H9 (cell line): ENCODE measurements around the gene MT2A. TPM values are rescaled to one million over a fixed set of nuclear protein-coding genes. Genes with fewer than 3 reads are reported as not detected.

Experiments
- DNase-seq: peaks from one replicate; pipeline ENCODE4 v3.0.0-alpha.2; 2017
- H2AFZ ChIP-seq: one replicate; pipeline ENCODE4 v1.6.1; 2013; ENCODE audit warnings: mild to moderate bottlenecking, low read length, control low read depth, moderate library complexity
- H2AK5ac ChIP-seq: 2 replicates; pipeline ENCODE4 v1.6.1; 2013; ENCODE audit warnings: low read length, control low read depth, mixed read lengths; ENCODE audit not compliant: insufficient read length
- H2BK120ac ChIP-seq: one replicate; pipeline ENCODE4 v1.6.1; 2013; ENCODE audit warnings: low read depth, mild to moderate bottlenecking, low read length, control low read depth, inconsistent platforms; ENCODE audit not compliant: poor library complexity, severe bottlenecking
- H2BK12ac ChIP-seq: 2 replicates; pipeline ENCODE4 v1.6.1; 2013; ENCODE audit warnings: low read length, control low read depth, mixed read lengths, low read depth; ENCODE audit not compliant: insufficient read length
- H2BK15ac ChIP-seq: 2 replicates; pipeline ENCODE4 v1.6.1; 2013; ENCODE audit warnings: low read depth, low read length, control low read depth
- H2BK20ac ChIP-seq: one replicate; pipeline ENCODE4 v1.6.1; 2013; ENCODE audit warnings: low read depth, mild to moderate bottlenecking, low read length, control low read depth, inconsistent platforms; ENCODE audit not compliant: poor library complexity, severe bottlenecking
- H2BK5ac ChIP-seq: 2 replicates; pipeline ENCODE4 v1.6.1; 2013; ENCODE audit warnings: low read length, control low read depth, mixed read lengths; ENCODE audit not compliant: insufficient read length
- H3K14ac ChIP-seq: 2 replicates; pipeline ENCODE4 v1.6.1; 2013; ENCODE audit warnings: low read length, control low read depth; ENCODE audit not compliant: insufficient read depth
- H3K18ac ChIP-seq: 2 replicates; pipeline ENCODE4 v1.6.1; 2013; ENCODE audit warnings: low read depth, mild to moderate bottlenecking, mixed read lengths, low read length, control low read depth; ENCODE audit not compliant: insufficient read length
- H3K23ac ChIP-seq: 2 replicates; pipeline ENCODE4 v1.6.1; 2013; ENCODE audit warnings: low read length, control low read depth, mixed read lengths, low read depth; ENCODE audit not compliant: insufficient read length
- H3K23me2 ChIP-seq: 2 replicates; pipeline ENCODE4 v1.6.1; 2013; ENCODE audit warnings: low read depth, mild to moderate bottlenecking, mixed read lengths, low read length, control low read depth; ENCODE audit not compliant: insufficient read length, poor library complexity, severe bottlenecking
- H3K27ac ChIP-seq: 2 replicates; pipeline ENCODE4 v1.5.1; 2013; ENCODE audit warnings: low read length, control low read depth, mixed read lengths, low read depth; ENCODE audit not compliant: insufficient read length
- H3K27me3 ChIP-seq: 2 replicates; pipeline ENCODE4 v1.6.1; 2013; ENCODE audit warnings: low read length, control low read depth, inconsistent platforms; ENCODE audit not compliant: insufficient read depth
- H3K4ac ChIP-seq: 2 replicates; pipeline ENCODE4 v1.6.1; 2013; ENCODE audit warnings: low read depth, mild to moderate bottlenecking, control low read depth, inconsistent platforms, low read length, moderate library complexity
- H3K4me1 ChIP-seq: 2 replicates; pipeline ENCODE4 v1.6.1; 2013; ENCODE audit warnings: low read length, control low read depth, inconsistent platforms; ENCODE audit not compliant: insufficient read depth
- H3K4me2 ChIP-seq: 2 replicates; pipeline ENCODE4 v1.6.1; 2013; ENCODE audit warnings: low read length, control low read depth, mixed read lengths; ENCODE audit not compliant: insufficient read length, insufficient read depth
- H3K56ac ChIP-seq: 2 replicates; pipeline ENCODE4 v1.6.1; 2013; ENCODE audit warnings: low read depth, mild to moderate bottlenecking, mixed read lengths, low read length, control low read depth; ENCODE audit not compliant: insufficient read length
- H3K79me1 ChIP-seq: 2 replicates; pipeline ENCODE4 v1.6.1; 2013; ENCODE audit warnings: low read depth, mild to moderate bottlenecking, moderate library complexity, low read length, control low read depth, inconsistent platforms; ENCODE audit not compliant: insufficient read depth, poor library complexity, severe bottlenecking
- H3K79me2 ChIP-seq: 2 replicates; pipeline ENCODE4 v1.6.1; 2013; ENCODE audit warnings: low read length, control low read depth, inconsistent platforms; ENCODE audit not compliant: insufficient read depth
- H3K9ac ChIP-seq: 2 replicates; pipeline ENCODE4 v1.6.1; 2013; ENCODE audit warnings: low read length, control low read depth, mixed read lengths; ENCODE audit not compliant: insufficient read length; ENCODE audit errors: extremely low read depth
- H3K9me3 ChIP-seq: one replicate; pipeline ENCODE4 v1.6.1; 2013; ENCODE audit warnings: low read depth, low read length, inconsistent platforms; ENCODE audit not compliant: control insufficient read depth
- H3T11ph ChIP-seq: one replicate; pipeline ENCODE4 v1.6.1; 2013; ENCODE audit warnings: mild to moderate bottlenecking, low read length, control low read depth, inconsistent platforms
- H4K20me1 ChIP-seq: one replicate; pipeline ENCODE4 v1.6.1; 2013; ENCODE audit not compliant: control insufficient read depth, insufficient read length, insufficient read depth
- H4K5ac ChIP-seq: 2 replicates; pipeline ENCODE4 v1.6.1; 2013; ENCODE audit warnings: low read depth, mild to moderate bottlenecking, mixed read lengths, low read length, control low read depth; ENCODE audit not compliant: insufficient read length
- H4K8ac ChIP-seq: replicated peaks from 2 replicates; pipeline ENCODE4 v1.6.1; 2013; ENCODE audit warnings: low read length, control low read depth, mixed read lengths, low read depth; ENCODE audit not compliant: insufficient read length
- H4K91ac ChIP-seq: 2 replicates; pipeline ENCODE4 v1.6.1; 2013; ENCODE audit warnings: low read depth, mild to moderate bottlenecking, moderate library complexity, mixed read lengths, low read length, control low read depth; ENCODE audit not compliant: insufficient read length
- H3K27ac Mint-ChIP-seq, 3 experiments: 2 replicates in 2 of 3; 3 replicates in 1 of 3; pipeline ENCODE4 v1.8.0; 2020 to 2021; ENCODE audit warnings: mixed read lengths in 3 of 3, mild to moderate bottlenecking in 1 of 3, moderate library complexity in 1 of 3
- H3K27me3 Mint-ChIP-seq: 2 replicates; pipeline ENCODE4 v1.8.0; 2021; ENCODE audit warnings: low read depth, mild to moderate bottlenecking, moderate library complexity, mixed read lengths
- H3K36me3 Mint-ChIP-seq, 3 experiments: 2 replicates in 2 of 3; 3 replicates in 1 of 3; pipeline ENCODE4 v1.8.0; 2020 to 2021; ENCODE audit warnings: low read depth in 3 of 3, mixed read lengths in 3 of 3; ENCODE audit not compliant: insufficient read depth in 1 of 3
- H3K4me1 Mint-ChIP-seq, 2 experiments: 2 replicates each; pipeline ENCODE4 v1.8.0; 2020; ENCODE audit warnings: mixed read lengths in 2 of 2
- H3K4me3 Mint-ChIP-seq, 2 experiments: 2 replicates in 1 of 2; 3 replicates in 1 of 2; pipeline ENCODE4 v1.8.0; 2020 to 2021; ENCODE audit warnings: mild to moderate bottlenecking in 2 of 2, mixed read lengths in 2 of 2, moderate library complexity in 1 of 2
- H3K9me3 Mint-ChIP-seq, 2 experiments: 2 replicates in 1 of 2; 3 replicates in 1 of 2; pipeline ENCODE4 v1.8.0; 2020; ENCODE audit warnings: mild to moderate bottlenecking in 2 of 2, mixed read lengths in 2 of 2, moderate library complexity in 1 of 2
- WGBS: extraction: QIAGEN DNeasy Blood & Tissue Kit; methylation state at CpG from one replicate; pipeline ENCODE4 v1.1.7; 2013; ENCODE audit warnings: missing lambda C conversion rate, low lambda C conversion rate, mixed read lengths; ENCODE audit not compliant: insufficient read length; ENCODE audit errors: extremely low coverage; 5-methylcytosine and 5-hydroxymethylcytosine counted together
- total RNA-seq: library from RNA; stranded (reverse); gene quantifications from 2 replicates; pipeline ENCODE4 v1.2.1, GENCODE V29; 2021
- TF ChIP-seq, protein P1 (sequence below): fragments of 200-600 bp; sonication (generic); conservative IDR thresholded peaks from 3 replicates; pipeline ENCODE4 v1.8.0; 2021; ENCODE audit warnings: antibody characterized with exemption, mild to moderate bottlenecking

The MT2A gene
- total RNA-seq, 1 experiment from 2014 or later = 63.1 TPM

DNA sequence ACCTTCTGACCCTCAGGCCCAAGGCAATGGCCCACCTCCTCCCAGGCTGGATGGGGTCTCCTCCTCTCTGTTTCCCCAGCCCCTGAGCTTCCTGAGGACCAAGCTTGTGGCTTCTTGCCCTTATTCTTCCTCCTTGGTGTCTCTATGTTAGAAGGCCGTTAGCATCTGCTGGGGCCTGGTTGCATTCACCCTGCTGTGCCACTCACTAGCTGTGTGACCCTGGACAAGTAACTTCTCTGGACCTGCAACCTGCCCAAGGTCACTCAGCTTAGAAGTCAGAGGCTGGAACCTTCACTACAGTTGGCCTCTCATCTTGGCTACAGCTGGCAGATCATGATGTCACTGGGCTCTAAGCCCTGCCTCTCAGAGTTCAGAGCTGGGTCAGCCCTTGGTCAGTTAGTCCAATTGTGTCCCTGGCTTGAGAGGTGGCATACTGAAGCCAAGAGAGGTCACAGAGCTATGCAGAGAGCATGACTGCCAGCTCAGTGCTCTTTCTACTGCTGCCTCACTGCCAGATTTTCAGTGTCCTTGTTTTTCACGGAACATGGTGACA, 3.0 kb downstream of the MT2A start:
- WGBS = no CpG with 5 or more reads among the region's 2 CpGs
- H3K4me2 ChIP-seq = no peak overlapping the region
- H3K14ac ChIP-seq = no peak overlapping the region
- H4K5ac ChIP-seq = no peak overlapping the region
- no peak overlapping the region for H2BK15ac ChIP-seq
- TF ChIP-seq, protein P1, sequence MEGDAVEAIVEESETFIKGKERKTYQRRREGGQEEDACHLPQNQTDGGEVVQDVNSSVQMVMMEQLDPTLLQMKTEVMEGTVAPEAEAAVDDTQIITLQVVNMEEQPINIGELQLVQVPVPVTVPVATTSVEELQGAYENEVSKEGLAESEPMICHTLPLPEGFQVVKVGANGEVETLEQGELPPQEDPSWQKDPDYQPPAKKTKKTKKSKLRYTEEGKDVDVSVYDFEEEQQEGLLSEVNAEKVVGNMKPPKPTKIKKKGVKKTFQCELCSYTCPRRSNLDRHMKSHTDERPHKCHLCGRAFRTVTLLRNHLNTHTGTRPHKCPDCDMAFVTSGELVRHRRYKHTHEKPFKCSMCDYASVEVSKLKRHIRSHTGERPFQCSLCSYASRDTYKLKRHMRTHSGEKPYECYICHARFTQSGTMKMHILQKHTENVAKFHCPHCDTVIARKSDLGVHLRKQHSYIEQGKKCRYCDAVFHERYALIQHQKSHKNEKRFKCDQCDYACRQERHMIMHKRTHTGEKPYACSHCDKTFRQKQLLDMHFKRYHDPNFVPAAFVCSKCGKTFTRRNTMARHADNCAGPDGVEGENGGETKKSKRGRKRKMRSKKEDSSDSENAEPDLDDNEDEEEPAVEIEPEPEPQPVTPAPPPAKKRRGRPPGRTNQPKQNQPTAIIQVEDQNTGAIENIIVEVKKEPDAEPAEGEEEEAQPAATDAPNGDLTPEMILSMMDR = no peak
- H2AFZ ChIP-seq = no peak overlapping the region
- no peaks in the 10 kb centered on the region for H3K79me2 ChIP-seq
- H2BK12ac ChIP-seq = no peak overlapping the region
- no peaks in the 10 kb centered on the region for H3K36me3 Mint-ChIP-seq
- no peak overlapping the region for H3K4ac ChIP-seq
- H3K27ac Mint-ChIP-seq = no peak overlapping the region; a peak in 1 of 7 replicates
- H3K27me3 Mint-ChIP-seq = peaks cover 78% of the 10 kb centered on the region
- H2BK20ac ChIP-seq = no peak overlapping the region
- H3K9ac ChIP-seq = no peak overlapping the region
- H3K56ac ChIP-seq = no peak overlapping the region
- no peaks in the 10 kb centered on the region for H3K9me3 ChIP-seq
- no peak overlapping the region; a peak in 1 of 5 replicates for H3K4me3 Mint-ChIP-seq
- H3K4me1 ChIP-seq = peaks cover 6% of the 10 kb centered on the region; the same call in 1 of the 2 replicates
- no peak overlapping the region for H2BK120ac ChIP-seq
- H3K79me1 ChIP-seq = no peaks in the 10 kb centered on the region
- H3K27me3 ChIP-seq = peaks cover 24% of the 10 kb centered on the region; the same call in 1 of the 2 replicates
- no peak overlapping the region for H4K8ac ChIP-seq
- H4K20me1 ChIP-seq = no peaks in the 10 kb centered on the region
- H2BK5ac ChIP-seq = no peak overlapping the region
- H3T11ph ChIP-seq = no peak overlapping the region
- no peak overlapping the region for H3K23ac ChIP-seq
- H4K91ac ChIP-seq = no peak overlapping the region
- H3K18ac ChIP-seq = no peak overlapping the region
- no peak for DNase-seq
- peaks cover 8% of the 10 kb centered on the region for H3K23me2 ChIP-seq
- no peaks in the 10 kb centered on the region for H3K9me3 Mint-ChIP-seq
- no peak overlapping the region for H2AK5ac ChIP-seq
- H3K27ac ChIP-seq = no peak overlapping the region
- peaks cover 29 to 40% of the 10 kb centered on the region in 2 experiments for H3K4me1 Mint-ChIP-seq
